GM19351 (cell line): ENCODE results near the gene TXNDC2.
"Not testable (repeated sequence)": the region's sequence is repeated elsewhere in the genome, so short reads cannot be mapped to it uniquely, and the experiment has no call there.

Source experiments
- ATAC-seq: cut with Tn5 transposase; IDR thresholded peaks from one replicate; pipeline ENCODE4 v1.9.1; 2021; ENCODE audit warnings: mild to moderate bottlenecking, moderate library complexity; ENCODE audit not compliant: unreplicated experiment

The TXNDC2 gene

GRCh38 chr18:9885170-9886004 is at the start of gene TXNDC2:
TXNDC2 (plus strand) TSS chr18:9885973; CDS start chr18:9886681, 708 bp downstream.
- ATAC-seq = no peak

- ATAC-seq = no peak
Measured at GRCh38 chr18:9838144-9838877, 47.5 kb upstream of the TXNDC2 start.

GRCh38 chr18:9839211-9839610 is 46.6 kb upstream of the TXNDC2 start:
- ATAC-seq = no peak

- ATAC-seq = no peak
Measured at GRCh38 chr18:9839853-9840252, 45.9 kb upstream of the TXNDC2 start.

GRCh38 chr18:9841752-9842151 is 44.0 kb upstream of the TXNDC2 start:
- no peak for ATAC-seq

- ATAC-seq = no peak
Measured at GRCh38 chr18:9842448-9842847, 43.3 kb upstream of the TXNDC2 start.

GRCh38 chr18:9845256-9845655 is 40.5 kb upstream of the TXNDC2 start:
- no peak for ATAC-seq

- ATAC-seq = no peak
Measured at GRCh38 chr18:9846162-9846925, 39.4 kb upstream of the TXNDC2 start.

- no peak for ATAC-seq
Measured at GRCh38 chr18:9848170-9848879, 37.4 kb upstream of the TXNDC2 start.

GRCh38 chr18:9849407-9850283 is 36.1 kb upstream of the TXNDC2 start:
- ATAC-seq = no peak

GRCh38 chr18:9850309-9850708 is 35.5 kb upstream of the TXNDC2 start:
- no peak for ATAC-seq

- ATAC-seq = no peak
Measured at GRCh38 chr18:9851511-9851910, 34.3 kb upstream of the TXNDC2 start.

GRCh38 chr18:9852266-9853081 is 33.3 kb upstream of the TXNDC2 start:
- ATAC-seq = no peak

- ATAC-seq = no peak
Measured at GRCh38 chr18:9854801-9855676, 30.7 kb upstream of the TXNDC2 start.

GRCh38 chr18:9855681-9856080 is 30.1 kb upstream of the TXNDC2 start:
- no peak for ATAC-seq

- ATAC-seq = no peak
Measured at GRCh38 chr18:9856092-9856491, 29.7 kb upstream of the TXNDC2 start.

- ATAC-seq = not testable (repeated sequence)
Measured at GRCh38 chr18:9857479-9857998, 28.2 kb upstream of the TXNDC2 start.

GRCh38 chr18:9858642-9859041 is 27.1 kb upstream of the TXNDC2 start:
- no peak for ATAC-seq
